H1 (cell line): Measurements from ENCODE around the gene NCK2. TPM values are rescaled to one million over a fixed set of nuclear protein-coding genes. Genes with fewer than 3 reads are reported as not detected.

Experiments used
- CTCF ChIA-PET: fragments of 300-600 bp; sonication (Branson Sonifier 250); formaldehyde crosslinking; loops from one replicate; lab custom pipeline; 2021; ENCODE audit not compliant: partially characterized antibody; lab: Charles Lee
- POLR2A ChIA-PET: fragments of 300-600 bp; sonication (Branson Sonifier 250); formaldehyde crosslinking; loops from one replicate; lab custom pipeline; 2021; ENCODE audit warnings: inconsistent platforms; ENCODE audit not compliant: partially characterized antibody; lab: Charles Lee
- DNase-seq, 2 experiments: peaks; one replicate each; pipeline versions ENCODE4 v3.0.0 to v3.0.0-alpha.2; 2010 to 2022; ENCODE audit warnings: low spot score in 2 of 2, low read depth in 1 of 2, mixed read lengths in 1 of 2
- FAIRE-seq: peaks from 2 replicates; lab custom pipeline; 2011; peaks lifted over from hg19 to GRCh38; lab: Jason Lieb, UNC
- H2AFZ ChIP-seq: 2 replicates; pipeline ENCODE4 v1.8.1; 2012; ENCODE audit warnings: low read length, inconsistent platforms
- H2AK5ac ChIP-seq: 2 replicates; pipeline ENCODE4 v1.6.1; 2013; ENCODE audit warnings: low read depth, low read length
- H2BK120ac ChIP-seq: replicated peaks from 2 replicates; pipeline ENCODE3; 2013; ENCODE audit warnings: low read depth, low read length, inconsistent platforms
- H2BK12ac ChIP-seq: 2 replicates; pipeline ENCODE4 v1.6.1; 2013; ENCODE audit warnings: low read depth, low read length
- H2BK15ac ChIP-seq: 2 replicates; pipeline ENCODE4 v1.6.1; 2013; ENCODE audit warnings: low read length
- H2BK20ac ChIP-seq: 2 replicates; pipeline ENCODE4 v1.6.1; 2013; ENCODE audit warnings: low read length
- H2BK5ac ChIP-seq: 2 replicates; pipeline ENCODE4 v1.6.1; 2013; ENCODE audit warnings: low read depth, low read length
- H3K14ac ChIP-seq: 2 replicates; pipeline ENCODE4 v1.6.1; 2013; ENCODE audit warnings: inconsistent platforms; ENCODE audit not compliant: insufficient read length
- H3K18ac ChIP-seq: 2 replicates; pipeline ENCODE4 v1.6.1; 2013; ENCODE audit warnings: low read length; ENCODE audit errors: extremely low read depth
- H3K23ac ChIP-seq: 2 replicates; pipeline ENCODE4 v1.6.1; 2013; ENCODE audit warnings: inconsistent platforms; ENCODE audit not compliant: insufficient read length
- H3K23me2 ChIP-seq: 2 replicates; pipeline ENCODE4 v1.6.1; 2013; ENCODE audit warnings: low read depth, low read length
- H3K27ac ChIP-seq: 2 replicates; pipeline ENCODE4 v1.6.1; 2011; ENCODE audit warnings: low read depth, low read length, inconsistent platforms
- H3K27me3 ChIP-seq, 4 experiments: replicated peaks in 1 of 4; 1 replicate in 1 of 4; 2 replicates in 3 of 4; pipeline versions ENCODE4 v1.6.1 to v1.8.1; 2011 to 2013; ENCODE audit warnings: low read length in 3 of 4, mild to moderate bottlenecking in 3 of 4, inconsistent platforms in 2 of 4, mixed read lengths in 2 of 4, moderate library complexity in 1 of 4; ENCODE audit not compliant: control insufficient read depth in 3 of 4, insufficient read depth in 3 of 4; ENCODE audit errors: extremely low read depth in 1 of 4
- H3K36me3 ChIP-seq, 4 experiments: 2 replicates each; pipeline versions ENCODE4 v1.6.1 to v1.8.1; 2011 to 2013; ENCODE audit warnings: mild to moderate bottlenecking in 4 of 4, low read length in 3 of 4, moderate library complexity in 2 of 4, control low read depth in 1 of 4, inconsistent platforms in 1 of 4; ENCODE audit not compliant: insufficient read depth in 4 of 4, control insufficient read depth in 2 of 4
- H3K4ac ChIP-seq: replicated peaks from 2 replicates; pipeline ENCODE3; 2013; ENCODE audit warnings: low read length, low read depth, mixed read lengths, inconsistent platforms; ENCODE audit not compliant: insufficient read length
- H3K4me1 ChIP-seq, 4 experiments: replicated peaks in 1 of 4; 1 replicate in 1 of 4; 2 replicates in 3 of 4; pipeline versions ENCODE4 v1.6.1 to v1.8.1; 2011 to 2013; ENCODE audit warnings: low read length in 3 of 4, inconsistent platforms in 2 of 4, mixed read lengths in 1 of 4; ENCODE audit not compliant: insufficient read depth in 4 of 4, control insufficient read depth in 3 of 4
- H3K4me2 ChIP-seq, 2 experiments: 2 replicates each; pipeline versions ENCODE4 v1.6.1 to v1.8.1; 2011 to 2013; ENCODE audit warnings: low read depth in 2 of 2, low read length in 2 of 2, control low read depth in 1 of 2, inconsistent platforms in 1 of 2, mild to moderate bottlenecking in 1 of 2; ENCODE audit not compliant: insufficient read depth in 1 of 2
- H3K4me3 ChIP-seq, 4 experiments: fragments of 200-600, 300-600 bp in 1 of 4; sonication (generic), shearing (Covaris generic), sonication (Bioruptor Twin) in 1 of 4; 2 replicates each; pipeline versions ENCODE4 v1.5.1 to v1.8.1; 2011 to 2016; ENCODE audit warnings: low read length in 4 of 4, low read depth in 3 of 4, control low read depth in 2 of 4, inconsistent platforms in 2 of 4, mild to moderate bottlenecking in 2 of 4, mixed read lengths in 1 of 4, moderate library complexity in 1 of 4; ENCODE audit not compliant: insufficient read depth in 2 of 4; ENCODE audit errors: extremely low read depth in 1 of 4
- H3K56ac ChIP-seq: replicated peaks from 2 replicates; pipeline ENCODE3; 2013; ENCODE audit warnings: low read depth, mild to moderate bottlenecking, mixed read lengths, low read length, inconsistent platforms; ENCODE audit not compliant: insufficient read length
- H3K79me1 ChIP-seq: 2 replicates; pipeline ENCODE4 v1.6.1; 2013; ENCODE audit warnings: low read depth, low read length, control low read depth
- H3K79me2 ChIP-seq, 2 experiments: 2 replicates each; pipeline versions ENCODE4 v1.6.1 to v1.8.1; 2012 to 2013; ENCODE audit warnings: low read length in 2 of 2, mild to moderate bottlenecking in 2 of 2, inconsistent platforms in 1 of 2; ENCODE audit not compliant: insufficient read depth in 2 of 2, control insufficient read depth in 1 of 2
- H3K9ac ChIP-seq, 4 experiments: replicated peaks in 1 of 4; 1 replicate in 1 of 4; 2 replicates in 3 of 4; pipeline versions ENCODE4 v1.6.1 to v1.8.1; 2011 to 2013; ENCODE audit warnings: low read depth in 3 of 4, low read length in 3 of 4, control low read depth in 2 of 4, mild to moderate bottlenecking in 2 of 4, moderate library complexity in 2 of 4, inconsistent platforms in 1 of 4; ENCODE audit errors: extremely low read depth in 1 of 4
- H3K9me3 ChIP-seq, 2 experiments: 2 replicates each; pipeline versions ENCODE4 v1.6.1 to v1.8.1; 2012 to 2013; ENCODE audit warnings: mild to moderate bottlenecking in 2 of 2, moderate library complexity in 2 of 2, control low read depth in 1 of 2, inconsistent platforms in 1 of 2, low read depth in 1 of 2, low read length in 1 of 2, mixed read lengths in 1 of 2; ENCODE audit not compliant: insufficient read depth in 2 of 2
- H4K20me1 ChIP-seq, 2 experiments: replicated peaks in 1 of 2; 2 replicates each; pipeline versions ENCODE3 to v1.8.1; 2011 to 2013; ENCODE audit warnings: inconsistent platforms in 2 of 2, low read length in 2 of 2, mild to moderate bottlenecking in 1 of 2; ENCODE audit not compliant: insufficient read depth in 2 of 2, control insufficient read depth in 1 of 2
- H4K5ac ChIP-seq: 2 replicates; pipeline ENCODE4 v1.6.1; 2013; ENCODE audit warnings: low read length, low read depth, mixed read lengths, inconsistent platforms; ENCODE audit not compliant: insufficient read length
- H4K8ac ChIP-seq: 2 replicates; pipeline ENCODE4 v1.8.0; 2013; ENCODE audit warnings: mild to moderate bottlenecking, moderate library complexity, low read length, inconsistent platforms; ENCODE audit not compliant: insufficient read depth; ENCODE audit errors: extremely low read depth
- H4K91ac ChIP-seq: replicated peaks from 2 replicates; pipeline ENCODE3; 2013; ENCODE audit warnings: low read length, mixed read lengths, inconsistent platforms; ENCODE audit not compliant: insufficient read length
- FOSL1 ChIP-seq: IDR thresholded peaks from 2 replicates; pipeline ENCODE4 v1.6.1; 2011; ENCODE audit warnings: mild to moderate bottlenecking, low read depth, low read length, moderate library complexity; ENCODE audit not compliant: insufficient read depth
- JUND ChIP-seq: IDR thresholded peaks from 2 replicates; pipeline ENCODE4 v1.6.1; 2011; ENCODE audit warnings: mild to moderate bottlenecking, improper control_type of control experiment, low read length
- KDM1A ChIP-seq: fragments of 200-600, 300-600 bp; sonication (generic); IDR thresholded peaks from 2 replicates; pipeline ENCODE4 v1.7.1; 2016; ENCODE audit warnings: mild to moderate bottlenecking, low read length, borderline replicate concordance
- POU5F1 ChIP-seq: IDR thresholded peaks from 2 replicates; pipeline ENCODE4 v1.6.1; 2011; ENCODE audit warnings: low read depth, mild to moderate bottlenecking, low read length, moderate library complexity
- RXRA ChIP-seq: IDR thresholded peaks from 2 replicates; pipeline ENCODE4 v1.6.1; 2011; ENCODE audit warnings: low read depth, mild to moderate bottlenecking, low read length, moderate library complexity; ENCODE audit not compliant: insufficient read depth
- SP4 ChIP-seq: IDR thresholded peaks from 2 replicates; pipeline ENCODE4 v1.6.1; 2012; ENCODE audit warnings: low read length, inconsistent platforms
- TAF7 ChIP-seq: optimal IDR thresholded peaks from 2 replicates; pipeline ENCODE3; 2011; ENCODE audit warnings: low read depth, mild to moderate bottlenecking, inconsistent platforms, low read length, moderate library complexity, borderline replicate concordance
- WGBS, 2 experiments: shearing (Covaris generic) in 1 of 2; methylation state at CpG; one replicate each; pipeline versions ENCODE4 v1.1.6 to v1.1.7; 2013 to 2015; ENCODE audit warnings: low lambda C conversion rate in 2 of 2, mixed read lengths in 2 of 2, inconsistent platforms in 1 of 2, low coverage in 1 of 2, missing lambda C conversion rate in 1 of 2; ENCODE audit not compliant: insufficient replicate concordance in 2 of 2, insufficient coverage in 1 of 2, insufficient read length in 1 of 2; ENCODE audit errors: extremely low coverage in 1 of 2, missing lambda C conversion rate in 1 of 2; 5-methylcytosine and 5-hydroxymethylcytosine counted together
- polyA plus RNA-seq, 7 experiments: library from polyadenylated mRNA; depleted of rRNA in 3 of 7; stranded (reverse) in 5 of 7; unstranded in 2 of 7; fragments of >200 nt in 5 of 7; fragments of 200-250 nt in 2 of 7; gene quantifications; 1 replicate in 5 of 7; 2 replicates in 1 of 7; 4 replicates in 1 of 7; pipeline versions ENCODE4 v1.2.1 to v1.2.3, GENCODE V29; 2011 to 2013; ENCODE audit warnings: missing spikeins in 2 of 7, mixed read lengths in 2 of 7
- total RNA-seq: library from RNA; stranded (reverse); fragmentation: NEBNext Ultra II Directional; extraction: Animal tissue kit (Norgen Biotek cat#: 25700); gene quantifications from 2 replicates; pipeline ENCODE4 v1.2.1, GENCODE V29; 2021

Gene NCK2
- total and polyA plus RNA-seq, 2 of the 8 experiments (the other 6 are each of a cell fraction or from before 2014, with no cell fraction given) = 30.3 to 65.7 TPM

DNA sequence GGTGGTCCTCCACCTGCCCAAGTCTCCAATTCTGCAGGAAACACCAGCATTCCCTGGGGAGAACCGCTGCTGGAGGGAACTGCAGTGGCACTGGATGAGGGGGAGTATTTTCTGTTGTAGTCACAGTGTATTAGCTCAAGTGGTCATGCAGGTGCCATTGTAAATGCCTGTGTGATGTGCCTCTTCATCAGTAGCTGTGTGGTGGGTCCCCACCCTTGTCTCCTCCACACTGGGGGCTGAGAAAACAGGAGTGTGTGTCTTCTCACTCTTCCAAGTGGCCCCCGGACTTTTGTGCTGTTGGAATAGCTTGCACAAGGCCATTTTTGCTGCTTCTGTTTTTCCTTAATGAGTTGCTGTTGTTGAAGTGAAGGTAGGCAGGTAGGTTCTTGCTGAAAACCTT, 8.7 kb downstream of the NCK2 start:
- Histone ChIP-seq H3K18ac (no peak overlapping the region), H2BK12ac (no peak overlapping the region), H3K4ac (no peak overlapping the region), H2AK5ac (no peak overlapping the region), H3K4me3 (no peak overlapping the region), H4K20me1 (peaks cover 17 to 26% of the 10 kb centered on the region in 2 experiments), H3K56ac (no peak overlapping the region), H2AFZ (no peak overlapping the region), H2BK20ac (no peak overlapping the region), H2BK5ac (no peak overlapping the region), H3K36me3 (no peaks in the 10 kb centered on the region; a peak in 2 of 8 replicates), H3K27ac (no peak overlapping the region), H4K8ac (no peak overlapping the region), H2BK120ac (no peak overlapping the region), H4K91ac (no peak overlapping the region), H3K9me3 (no peaks in the 10 kb centered on the region), H3K23ac (no peak overlapping the region), H3K14ac (no peak overlapping the region), H3K27me3 (no peaks in the 10 kb centered on the region), H3K23me2 (no peaks in the 10 kb centered on the region), H3K79me2 (peaks cover 13 to 100% of the 10 kb centered on the region in 2 experiments), H3K4me2 (no peak overlapping the region), H3K79me1 (peaks cover 18% of the 10 kb centered on the region; the same call in 1 of the 2 replicates), H3K4me1 (peaks cover 2 to 18% (median 10%) of the 10 kb centered on the region in 4 experiments; a peak in 6 of 7 replicates), H3K9ac (no peak overlapping the region), H4K5ac (no peak overlapping the region), H2BK15ac (no peak overlapping the region)
- DNase-seq (no peak), FAIRE-seq (no peak)
- CTCF ChIA-PET = interaction anchor here (1.5 kb wide), 1 partner anchor 15 kb away, joined by 3 read pairs; no protein-coding TSS in a partner anchor
- 100% methylated on average over 2 of the region's 2 CpGs; no CpG with 5 or more reads in 1 of the 2 experiments for WGBS, 2 experiments
- POLR2A ChIA-PET = interaction anchor here (1.9 kb wide), 1 partner anchor 9 kb away, joined by 4 read pairs; no protein-coding TSS in a partner anchor
- no peak for TF ChIP-seq KDM1A
- no peak for TF ChIP-seq FOSL1
- no peak for TF ChIP-seq JUND
- no peak for TF ChIP-seq TAF7
- TF ChIP-seq POU5F1 = no peak
- no peak for TF ChIP-seq SP4
- no peak for TF ChIP-seq RXRA
